GM18505 (cell line): ENCODE measurements around the gene ADGRG4.

ENCODE experiments used
- ATAC-seq: cut with Tn5 transposase; IDR thresholded peaks from one replicate; pipeline ENCODE4 v1.9.1; 2021; ENCODE audit not compliant: unreplicated experiment
- POLR2A ChIP-seq: IDR thresholded peaks from 4 replicates; pipeline ENCODE4 v1.6.1; 2011; ENCODE audit warnings: borderline replicate concordance; ENCODE audit not compliant: insufficient read depth, insufficient read length; ENCODE audit errors: extremely low read depth

The ADGRG4 gene

DNA sequence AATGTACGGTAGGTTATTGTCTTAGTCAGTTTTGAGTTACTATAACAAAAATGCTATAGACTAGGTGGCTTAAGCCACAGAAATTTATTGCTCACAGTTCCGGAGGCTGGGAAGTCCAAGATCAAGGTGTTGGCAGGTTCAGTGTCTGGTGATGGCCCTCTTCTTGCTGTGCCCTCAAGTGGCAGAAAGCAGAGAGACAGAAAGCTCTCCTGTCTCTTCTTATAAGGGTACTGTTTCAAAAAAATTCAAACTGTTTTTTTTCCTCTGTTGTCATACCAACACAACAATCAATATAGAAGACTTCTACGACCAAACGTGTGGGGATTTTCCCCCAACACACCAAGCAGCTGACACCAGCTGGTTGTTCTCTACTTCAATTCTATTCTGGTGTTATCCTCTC lies 53.4 kb downstream of the ADGRG4 start:
- no peak for TF ChIP-seq POLR2A
- ATAC-seq, result no peak

DNA sequence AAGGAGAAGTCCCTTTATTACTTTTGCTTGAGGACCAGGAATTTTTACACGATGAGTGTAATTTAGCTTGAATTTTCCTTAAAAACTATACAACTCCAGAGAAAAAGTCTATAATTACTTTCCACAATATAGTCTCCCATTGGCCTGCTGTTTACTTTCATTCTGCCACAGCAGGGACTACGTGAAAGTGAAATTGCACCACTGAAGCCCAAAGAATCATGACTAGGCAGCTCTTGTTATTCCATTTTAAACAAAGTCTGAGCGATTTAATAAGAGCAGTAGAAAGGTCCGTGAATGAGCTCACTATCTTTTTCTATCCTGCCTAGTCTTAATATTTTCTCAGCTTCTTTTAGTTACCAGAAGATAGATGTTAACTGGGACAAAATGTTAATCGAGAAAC lies 68.6 kb downstream of the ADGRG4 start:
- TF ChIP-seq POLR2A, result no peak

DNA sequence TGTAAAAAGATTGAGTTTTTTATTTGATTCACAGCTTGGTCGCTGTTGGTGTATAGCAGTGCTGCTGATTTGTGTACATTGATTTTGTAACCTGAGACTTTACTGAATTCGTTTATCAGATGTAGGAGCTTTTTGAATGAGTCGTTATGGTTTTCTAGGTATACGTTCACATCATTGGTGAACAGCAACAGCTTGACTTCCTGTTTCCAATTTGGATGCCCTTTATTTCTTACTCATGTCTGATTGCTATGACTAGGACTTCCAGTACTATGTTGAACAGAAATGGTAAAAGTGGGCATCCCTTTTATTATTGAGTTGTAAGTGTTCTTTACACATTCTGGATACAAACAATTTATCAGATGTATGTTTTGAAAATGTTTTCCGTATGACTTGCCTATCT lies 76.0 kb downstream of the ADGRG4 start:
- no peak for ATAC-seq
- TF ChIP-seq POLR2A, result no peak

More for the DNA sequence above, 68.6 kb downstream of the ADGRG4 start:
- ATAC-seq, result no peak

DNA sequence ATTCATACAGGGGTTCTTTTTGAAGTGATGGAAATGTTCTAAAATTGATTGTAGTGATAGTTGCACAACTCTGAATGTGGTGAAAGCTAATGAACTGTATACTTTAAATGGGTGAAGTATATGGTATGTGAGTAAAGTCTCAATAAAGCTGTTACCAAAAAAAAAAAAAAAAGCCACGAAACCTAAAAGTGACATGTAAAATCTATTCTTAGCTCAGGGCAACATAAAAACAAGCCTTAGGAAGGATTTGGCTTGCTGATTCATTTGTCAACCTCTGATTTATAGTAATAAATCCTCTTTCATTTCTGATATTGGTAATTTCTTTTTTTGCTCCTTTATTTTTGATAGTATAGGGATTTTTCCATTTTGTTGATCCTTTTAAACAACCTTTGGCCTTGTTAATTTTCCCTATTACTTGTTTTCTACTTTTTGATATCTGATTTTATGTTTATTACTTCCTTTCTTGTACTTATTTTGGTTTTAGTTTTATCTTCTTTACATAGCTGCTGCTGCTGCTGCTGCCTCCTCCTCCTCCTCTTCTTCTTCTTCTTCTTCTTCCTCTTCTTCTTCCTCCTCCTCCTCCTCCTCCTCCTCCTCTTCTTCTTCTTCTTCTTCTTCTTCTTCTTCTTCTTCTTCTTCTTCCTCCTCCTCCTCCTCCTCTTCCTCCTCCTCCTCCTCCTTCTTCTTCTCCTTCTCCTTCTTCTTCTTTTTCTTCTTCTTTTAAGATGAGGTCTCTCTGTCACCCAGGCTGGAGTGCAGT lies 79.4 kb downstream of the ADGRG4 start:
- no peak for TF ChIP-seq POLR2A
- no peak for ATAC-seq

DNA sequence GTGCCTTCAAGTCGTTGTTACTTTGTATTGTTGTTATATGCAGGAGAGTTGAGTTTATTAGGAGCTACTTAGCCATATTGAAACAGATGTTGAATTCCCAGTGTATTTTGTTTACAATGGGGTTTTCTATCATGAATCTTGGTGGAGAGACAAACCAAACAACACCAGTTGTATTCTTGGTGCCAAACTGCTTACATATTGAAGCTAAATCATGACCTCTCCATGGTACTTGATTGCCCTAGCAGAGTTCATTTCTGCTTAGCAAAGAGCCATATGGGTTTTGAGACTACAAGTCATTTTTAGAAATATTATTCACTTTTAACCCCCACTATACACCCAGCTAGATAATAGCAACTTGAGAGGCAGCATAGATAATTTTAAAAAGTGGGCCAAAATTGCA lies 85.4 kb downstream of the ADGRG4 start:
- TF ChIP-seq POLR2A, result no peak
- no peak for ATAC-seq

DNA sequence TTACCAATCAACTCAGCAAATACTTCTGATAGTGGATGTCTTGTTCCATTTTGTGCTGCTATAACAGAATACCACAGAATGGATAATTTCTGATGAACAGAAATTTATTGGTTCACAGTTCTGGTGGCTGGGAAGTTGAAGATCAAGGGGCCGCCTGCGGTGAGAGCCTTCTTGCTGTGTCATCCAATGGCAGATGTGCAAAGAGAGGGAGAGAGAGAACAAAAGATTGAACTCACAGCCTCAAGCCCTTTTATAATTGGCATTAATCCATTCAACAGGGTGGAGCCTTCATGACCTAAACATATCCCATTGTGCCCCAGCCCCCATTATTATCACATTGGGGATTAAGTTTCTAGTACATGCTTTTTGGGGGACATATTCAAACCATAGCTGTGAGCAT lies 86.1 kb downstream of the ADGRG4 start:
- ATAC-seq, result no peak
- no peak for TF ChIP-seq POLR2A

DNA sequence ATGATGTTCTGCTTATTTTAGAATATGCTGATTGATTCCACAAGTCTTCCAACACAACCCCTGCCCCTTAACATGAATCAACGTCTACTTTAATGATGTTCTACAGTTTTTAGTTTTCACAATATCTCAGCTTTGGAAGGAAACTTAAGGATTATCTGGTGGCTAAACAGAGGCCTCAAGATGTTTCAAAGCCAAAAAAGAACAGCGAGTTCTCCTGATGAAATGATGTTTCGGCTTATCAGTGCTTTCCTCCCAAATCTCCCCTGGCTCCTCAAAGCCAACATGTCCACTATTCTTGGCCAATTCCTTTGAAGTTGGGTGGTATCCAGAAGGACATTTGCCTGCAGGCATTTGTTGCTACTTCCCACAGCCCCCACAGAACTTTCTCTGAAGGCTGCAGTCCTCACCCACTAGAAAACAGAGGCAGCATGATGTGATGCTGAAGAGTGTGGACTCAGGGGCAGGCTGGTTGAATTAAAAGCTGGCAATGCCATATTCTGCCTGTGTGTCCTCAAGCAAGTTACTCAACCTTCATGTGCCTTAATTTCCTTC lies 87.3 kb downstream of the ADGRG4 start:
- no peak for ATAC-seq

DNA sequence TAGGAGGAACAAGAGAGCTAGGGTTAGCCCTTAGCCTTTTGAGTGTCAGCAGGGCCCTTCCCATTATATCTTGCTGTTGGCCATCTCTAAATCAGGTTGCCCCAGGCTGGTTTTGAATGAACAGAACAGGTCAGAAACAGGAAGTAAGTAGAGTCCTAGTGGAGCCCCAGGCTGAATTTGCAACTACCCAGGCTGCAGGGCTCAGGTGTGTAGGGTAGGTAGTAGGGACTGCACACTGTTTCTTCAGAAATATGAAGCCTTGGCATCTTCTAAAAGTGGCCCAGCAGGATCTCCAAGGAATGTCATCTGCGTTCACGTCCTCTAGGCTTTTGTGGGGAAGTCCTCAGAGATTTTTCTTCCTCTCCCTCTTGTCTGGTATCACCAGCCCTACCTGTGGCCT lies 90.2 kb downstream of the ADGRG4 start:
- ATAC-seq, result no peak

More for the DNA sequence above, 87.3 kb downstream of the ADGRG4 start:
- no peak for TF ChIP-seq POLR2A

DNA sequence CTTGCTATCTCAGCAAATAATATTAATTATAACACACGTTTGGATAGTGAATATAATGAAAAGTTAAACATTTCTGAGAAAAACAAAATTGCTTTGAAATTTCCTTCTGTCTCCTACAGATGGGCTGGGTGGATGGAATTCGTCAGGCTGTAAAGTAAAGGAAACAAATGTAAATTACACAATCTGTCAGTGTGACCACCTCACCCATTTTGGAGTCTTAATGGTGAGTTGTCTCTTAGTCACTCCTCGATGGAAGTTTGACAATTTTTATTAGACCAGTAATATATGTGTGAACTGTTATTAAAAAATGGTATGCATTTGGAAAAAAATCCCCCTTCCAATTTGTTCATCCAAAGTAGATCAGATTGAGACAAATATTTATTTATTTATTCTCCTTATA lies 94.5 kb downstream of the ADGRG4 start:
- TF ChIP-seq POLR2A, result no peak
- no peak for ATAC-seq

More for the DNA sequence above, 90.2 kb downstream of the ADGRG4 start:
- no peak for TF ChIP-seq POLR2A

DNA sequence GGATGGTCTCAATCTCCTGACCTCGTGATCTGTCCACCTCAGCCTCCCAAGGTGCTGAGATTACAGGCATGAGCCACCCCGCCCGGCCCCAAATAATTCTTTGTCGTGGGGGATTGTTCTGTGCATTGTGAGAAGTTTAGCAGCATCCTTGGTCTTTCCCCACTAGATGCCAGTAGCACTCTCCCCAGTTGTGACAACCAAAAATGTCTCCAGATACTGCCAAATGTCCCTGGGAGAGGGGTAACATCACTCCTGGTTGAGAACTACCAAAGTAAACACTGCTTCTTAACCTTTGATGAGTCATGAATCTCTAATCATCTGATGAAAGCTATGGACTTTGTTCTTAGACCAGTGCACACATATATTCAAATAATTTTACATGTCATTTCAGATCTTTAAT lies 96.2 kb downstream of the ADGRG4 start:
- no peak for TF ChIP-seq POLR2A
- ATAC-seq, result no peak

DNA sequence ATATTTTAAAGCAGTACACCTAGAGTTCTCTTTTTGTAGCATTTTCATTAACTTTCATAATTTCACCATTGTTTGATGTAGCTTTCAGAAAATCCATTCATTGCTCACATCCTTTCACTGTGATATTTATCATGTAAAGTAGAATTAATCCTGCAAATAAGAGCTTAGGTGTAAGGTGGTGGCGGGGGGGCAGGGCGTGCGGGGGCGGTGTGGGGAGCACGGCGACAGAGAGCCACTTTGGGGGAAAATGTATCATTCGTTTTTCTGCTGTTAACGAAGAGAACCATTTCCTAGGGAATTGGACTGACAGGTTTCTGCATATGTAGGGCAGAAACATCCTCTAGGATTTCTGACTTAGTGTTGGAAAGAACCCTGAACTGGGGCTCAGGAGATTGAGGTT lies 104.4 kb downstream of the ADGRG4 start:
- no peak for ATAC-seq
- TF ChIP-seq POLR2A, result no peak

DNA sequence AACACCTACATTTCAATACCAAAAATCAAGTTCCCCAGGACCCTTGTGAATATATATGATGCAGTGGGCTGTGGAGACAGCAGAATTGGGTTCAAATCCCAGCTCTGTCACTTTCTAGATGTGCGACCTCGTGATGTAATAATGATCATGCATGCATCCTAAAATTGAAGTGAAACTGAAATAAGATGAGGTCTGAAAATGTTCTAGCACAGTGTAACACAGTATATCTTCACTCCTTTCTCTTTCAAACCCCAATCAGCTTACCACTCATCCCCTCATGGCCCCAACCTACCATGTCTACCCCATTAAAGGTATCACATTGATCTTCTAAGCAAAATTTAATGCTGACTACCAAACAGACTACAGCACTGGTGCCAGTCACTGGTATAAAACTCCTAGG lies 117.0 kb downstream of the ADGRG4 start:
- TF ChIP-seq POLR2A, result no peak
- ATAC-seq, result no peak

DNA sequence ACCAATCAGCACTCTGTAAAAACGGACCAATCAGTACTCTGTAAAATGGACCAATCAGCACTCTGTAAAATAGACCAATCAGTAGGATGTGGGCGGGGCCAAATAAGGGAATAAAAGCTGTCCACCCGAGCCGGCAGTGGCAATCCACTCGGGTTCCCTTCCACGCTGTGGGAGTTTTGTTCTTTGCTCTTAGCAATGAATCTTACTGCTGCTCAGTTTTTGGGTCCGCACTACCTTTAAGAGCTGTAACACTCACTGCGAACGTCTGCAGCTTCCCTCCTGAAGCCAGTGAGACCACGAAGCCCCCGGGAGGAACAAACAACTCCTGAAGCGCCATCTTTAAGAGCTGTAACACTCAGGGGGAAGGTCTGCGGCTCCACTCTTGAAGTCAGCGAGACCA lies 120.6 kb downstream of the ADGRG4 start:
- no peak for TF ChIP-seq POLR2A
- ATAC-seq, result no peak

DNA sequence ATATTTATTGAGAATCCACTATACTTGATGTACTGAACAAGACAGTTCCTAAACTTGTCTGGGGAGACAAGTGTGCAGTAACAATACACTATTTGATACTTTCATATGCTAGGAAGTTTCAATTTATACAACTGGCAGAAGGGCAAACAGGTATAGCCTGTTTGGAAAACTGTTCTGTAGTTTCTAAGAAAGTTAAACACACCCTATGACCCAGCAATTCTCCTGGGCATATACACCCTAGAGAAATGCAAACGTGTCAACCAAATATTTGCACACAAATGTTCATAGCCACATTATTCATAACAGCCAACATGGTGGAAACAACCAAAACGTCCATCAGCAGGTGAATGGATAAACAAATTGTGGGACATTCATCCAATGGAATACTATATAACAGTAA lies 123.0 kb downstream of the ADGRG4 start:
- no peak for TF ChIP-seq POLR2A
- no peak for ATAC-seq
